Panc1 (cell line): ENCODE data around the gene USP48. TPM values are rescaled to one million over a fixed set of nuclear protein-coding genes. Genes with fewer than 3 reads are reported as not detected.

ENCODE experiments used
- ATAC-seq: fragments of 200-7000 bp; cut with Tn5 transposase; 2 replicates; pipeline ENCODE4 v1.9.1; 2020; ENCODE audit warnings: mild to moderate bottlenecking, moderate library complexity
- BruUV-seq: library from RNA; stranded (reverse); fragments of 400-500 nt; replicated peaks from 2 replicates; lab custom pipeline; 2021; lab: Mats Ljungman, UMichigan
- CTCF ChIA-PET: fragments of 300-600 bp; sonication (Branson Sonifier 250); formaldehyde crosslinking; loops from one replicate; lab custom pipeline; 2022; ENCODE audit warnings: antibody characterized with exemption; lab: Charles Lee
- POLR2A ChIA-PET: fragments of 300-600 bp; sonication (Branson Sonifier 250); formaldehyde crosslinking; loops from one replicate; lab custom pipeline; 2022; ENCODE audit warnings: antibody characterized with exemption; lab: Charles Lee
- DNase-seq: peaks from one replicate; pipeline ENCODE4 v3.0.0-alpha.2; 2010; ENCODE audit warnings: low read depth, low spot score
- H3K27ac ChIP-seq: 2 replicates; pipeline ENCODE4 v1.5.1; 2011; ENCODE audit warnings: mild to moderate bottlenecking, low read length, inconsistent platforms
- H3K27me3 ChIP-seq: fragments of 200-500 bp; sonication (Bioruptor generic); 2 replicates; pipeline ENCODE4 v1.6.0; 2014; ENCODE audit warnings: low read length, inconsistent platforms; ENCODE audit not compliant: control insufficient read depth, insufficient read depth
- H3K36me3 ChIP-seq: fragments of 200-500 bp; sonication (Bioruptor generic); 2 replicates; pipeline ENCODE4 v1.5.1; 2014; ENCODE audit warnings: inconsistent platforms, mild to moderate bottlenecking, low read length, moderate library complexity; ENCODE audit not compliant: control insufficient read depth, insufficient read depth
- H3K4me1 ChIP-seq: 2 replicates; pipeline ENCODE4 v1.5.1; 2011; ENCODE audit warnings: inconsistent platforms, mild to moderate bottlenecking, low read length, moderate library complexity; ENCODE audit not compliant: control insufficient read depth, insufficient read depth
- H3K4me3 ChIP-seq, 2 experiments: 2 replicates each; pipeline ENCODE4 v1.5.1; 2011 to 2012; ENCODE audit warnings: low read depth in 2 of 2, low read length in 2 of 2, mild to moderate bottlenecking in 2 of 2, inconsistent platforms in 1 of 2, moderate library complexity in 1 of 2
- H3K9me3 ChIP-seq: fragments of 200-500 bp; sonication (Bioruptor generic); 2 replicates; pipeline ENCODE4 v1.5.1; 2014; ENCODE audit warnings: low read depth, mild to moderate bottlenecking, inconsistent platforms, low read length, moderate library complexity; ENCODE audit not compliant: control insufficient read depth, insufficient read depth
- CTCF ChIP-seq: fragments of 450-650 bp; IDR thresholded peaks from 2 replicates; pipeline ENCODE4 v1.5.1; 2017; ENCODE audit warnings: mild to moderate bottlenecking
- POLR2AphosphoS5 ChIP-seq: IDR thresholded peaks from 2 replicates; pipeline ENCODE4 v1.6.1; 2012; ENCODE audit warnings: mild to moderate bottlenecking, low read depth, low read length, moderate library complexity
- REST ChIP-seq, 2 experiments: IDR thresholded peaks; 2 replicates each; pipeline ENCODE4 v1.6.1; 2011 to 2012; ENCODE audit warnings: low read depth in 2 of 2, control low read depth in 1 of 2, low read length in 1 of 2, mild to moderate bottlenecking in 1 of 2, moderate library complexity in 1 of 2; ENCODE audit not compliant: insufficient read depth in 1 of 2
- SIN3A ChIP-seq: IDR thresholded peaks from 2 replicates; pipeline ENCODE4 v1.6.1; 2012; ENCODE audit warnings: low read depth, mild to moderate bottlenecking, low read length, moderate library complexity, borderline replicate concordance; ENCODE audit not compliant: insufficient read depth
- TCF7L2 ChIP-seq: IDR thresholded peaks from 2 replicates; pipeline ENCODE4 v1.6.1; 2011; ENCODE audit warnings: mild to moderate bottlenecking, low read depth, low read length, inconsistent platforms
- in situ Hi-C: cut with HindIII; loops from 2 replicates; pipeline ENCODE4 v1.10.0; 2016; ENCODE audit warnings: low sequenced_read_pairs, low pct_unique_long_range_greater_than_20kb
- intact Hi-C: fragments of 100-400 bp; cut with micrococcal nuclease; formaldehyde crosslinking; loops from one replicate; pipeline ENCODE4 v1.10.0; 2022; ENCODE audit not compliant: unreplicated experiment
- total RNA-seq: library from RNA; stranded (reverse); gene quantifications from one replicate; pipeline ENCODE4 v1.2.1, GENCODE V29; 2021; ENCODE audit not compliant: unreplicated experiment

Gene USP48
- total RNA-seq, 1 experiment from 2014 or later: 71.6 TPM

DNA sequence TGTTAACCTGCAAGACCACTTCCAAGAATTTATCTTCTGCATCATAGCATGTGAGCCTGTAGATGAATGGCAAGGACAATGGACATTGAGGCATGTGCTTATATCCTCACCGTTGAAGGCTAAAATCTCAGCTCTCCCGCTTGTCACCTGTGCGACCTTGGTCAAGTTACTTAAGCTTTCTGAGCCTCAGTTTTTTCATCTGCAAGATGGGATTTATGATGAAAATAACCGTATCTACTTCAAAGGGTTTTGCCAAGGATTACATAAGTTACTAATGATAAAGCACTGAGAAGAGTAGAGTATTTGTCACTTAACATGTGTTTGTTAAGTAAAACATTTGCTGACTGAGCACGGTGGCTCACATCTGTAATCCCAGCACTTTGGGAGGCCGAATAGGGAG, 128.7 kb downstream of the USP48 start:
- no peaks in the 10 kb centered on the region for H3K36me3 ChIP-seq
- in situ Hi-C loops: no loop called here
- intact Hi-C loops: loop anchor here (10.0 kb wide), 2 partner anchors 59 to 119 kb away; no protein-coding TSS in a partner anchor
- H3K4me3 ChIP-seq: no peak overlapping the region
- H3K27me3 ChIP-seq: no peaks in the 10 kb centered on the region
- DNase-seq (no peak), ATAC-seq (no peak)
- ChIA-PET POLR2A (no interaction called here), CTCF (interaction anchor here (0.6 kb wide), 1 partner anchor 196 kb away, joined by 8 read pairs; no protein-coding TSS in a partner anchor)
- no peaks in the 10 kb centered on the region for H3K9me3 ChIP-seq
- no peaks in the 10 kb centered on the region; the same call in 1 of the 2 replicates for H3K4me1 ChIP-seq
- no TSS peak for BruUV-seq
- TF ChIP-seq TCF7L2 (no peak), POLR2AphosphoS5 (no peak), CTCF (no peak)
- H3K27ac ChIP-seq: no peak overlapping the region

- Histone ChIP-seq H3K4me3 (no peak overlapping the region), H3K4me1 (no peaks in the 10 kb centered on the region; the same call in 1 of the 2 replicates), H3K36me3 (no peaks in the 10 kb centered on the region), H3K9me3 (no peaks in the 10 kb centered on the region), H3K27me3 (no peaks in the 10 kb centered on the region), H3K27ac (no peak overlapping the region)
- TF ChIP-seq SIN3A: no peak
- TF ChIP-seq TCF7L2: no peak
- TF ChIP-seq REST (IDR thresholded peaks at IDR 0.05; ENCODE audit: insufficient read depth in 1 of 2, low read depth in 2 of 2, low read length in 1 of 2): no peak
- no peak for TF ChIP-seq CTCF
- TF ChIP-seq POLR2AphosphoS5: no peak
- in situ Hi-C loops (no loop called here), intact Hi-C loops (loop anchor here (10.0 kb wide), 2 partner anchors 59 to 119 kb away; no protein-coding TSS in a partner anchor)
- DNase-seq (no peak), ATAC-seq (no peak)
- ChIA-PET CTCF (interaction anchor here (0.6 kb wide), 1 partner anchor 197 kb away, joined by 8 read pairs; no protein-coding TSS in a partner anchor), POLR2A (no interaction called here)
- no TSS peak for BruUV-seq
Measured at GRCh38 chr1:21653744-21654100, 129.2 kb downstream of the USP48 start.
